ENCODE results near the gene LRRN4.
"Not testable (repeated sequence)": the region's sequence is repeated elsewhere in the genome, so short reads cannot be mapped to it uniquely, and the experiment has no call there.

The LRRN4 gene

DNA sequence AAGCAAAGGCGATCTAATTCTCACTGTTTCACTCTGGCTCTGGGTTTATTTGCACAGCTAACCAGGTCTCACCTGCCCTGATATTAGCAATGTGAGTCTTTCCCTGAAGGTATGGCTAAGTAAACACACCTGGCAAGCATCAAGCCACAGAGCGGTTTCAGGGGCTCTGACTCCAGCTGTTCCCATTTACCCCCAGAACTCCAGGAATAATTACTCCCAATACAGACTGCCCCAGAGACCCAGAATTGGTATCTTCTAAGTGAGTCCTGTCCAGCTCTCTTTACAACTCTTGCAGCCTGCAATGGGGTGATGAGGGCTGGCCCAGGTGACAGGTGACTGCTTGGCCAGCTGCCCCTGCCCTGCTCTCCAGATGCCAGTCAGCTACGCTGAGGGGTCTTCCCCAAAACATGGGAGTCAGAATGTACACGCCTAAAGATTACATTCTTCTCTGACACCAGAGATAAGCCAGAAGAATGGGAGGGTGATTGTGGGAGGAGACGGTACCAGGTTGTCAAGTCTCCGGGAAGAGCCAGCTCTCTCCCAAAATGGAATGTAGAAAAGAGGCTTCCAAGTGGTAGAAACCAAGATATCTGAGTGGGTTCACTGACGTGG lies 4.9 kb upstream of the LRRN4 start:
- DNase-seq: peak; percentile 55

GRCh38 chr20:6057691-6058090 lies 3.8 kb upstream of the LRRN4 start:
- DNase-seq: no peak

GRCh38 chr20:6057139-6057538 lies 3.3 kb upstream of the LRRN4 start:
- DNase-seq: no peak

DNA sequence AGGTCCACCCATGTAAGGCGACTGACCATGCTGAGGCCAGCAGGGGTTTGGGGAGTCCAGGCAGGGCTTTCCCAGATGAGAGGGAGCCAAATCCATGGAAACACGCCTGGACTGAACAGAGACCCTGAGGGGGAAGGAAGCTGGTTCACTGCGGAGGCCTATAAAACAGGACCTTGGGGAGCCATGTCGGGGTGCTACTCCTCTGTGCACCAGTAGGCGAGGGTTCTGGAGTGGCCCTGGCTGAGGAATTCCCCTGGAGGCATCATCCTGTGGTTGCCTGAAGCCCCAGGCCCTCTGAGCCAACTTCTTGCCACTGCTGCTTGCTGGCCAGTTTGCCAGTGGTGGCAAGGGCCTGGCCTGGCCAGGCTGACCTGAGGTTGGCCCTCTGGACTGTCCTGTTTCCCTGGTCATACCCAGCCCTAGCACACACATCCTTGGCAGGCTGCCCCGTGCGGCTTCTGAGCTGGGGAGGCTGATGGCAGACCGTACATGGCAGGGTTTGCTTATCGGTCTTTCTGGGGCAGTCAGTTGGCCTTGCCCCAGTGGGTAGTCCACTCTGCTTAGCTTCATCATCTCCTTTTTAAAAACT lies 2.2 kb upstream of the LRRN4 start:
- DNase-seq: no peak

DNA sequence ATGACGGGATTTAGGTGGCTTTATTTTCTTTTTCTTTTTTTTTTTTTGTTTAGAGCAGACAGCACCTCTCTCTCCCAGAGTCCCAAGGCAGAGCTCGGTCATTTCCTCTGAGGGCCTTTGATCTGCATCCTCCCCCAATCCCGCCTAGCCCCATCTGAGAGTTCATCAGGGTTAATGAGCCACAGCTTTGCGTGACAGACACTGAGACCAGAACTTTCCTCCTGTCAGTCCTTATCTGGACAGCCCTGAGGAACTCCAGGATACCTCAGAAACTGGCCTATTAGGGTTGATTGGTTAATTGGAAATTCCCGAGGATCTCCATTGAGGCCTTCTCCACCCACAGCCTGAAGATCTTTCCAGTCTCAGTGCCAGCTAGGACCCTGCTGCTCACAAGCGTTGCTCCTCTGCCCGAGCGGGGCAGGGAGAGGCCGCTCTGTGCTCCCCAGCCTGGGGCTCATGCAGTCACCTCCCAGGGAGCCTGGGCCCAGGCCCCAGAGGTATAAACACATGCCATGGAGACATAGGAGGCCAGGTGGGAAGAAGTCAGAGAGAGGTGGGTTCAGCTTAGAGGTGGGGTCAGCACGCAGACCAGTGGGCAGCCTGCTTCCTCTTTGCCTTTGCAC lies 1.4 kb upstream of the LRRN4 start:
- no peak for DNase-seq

DNA sequence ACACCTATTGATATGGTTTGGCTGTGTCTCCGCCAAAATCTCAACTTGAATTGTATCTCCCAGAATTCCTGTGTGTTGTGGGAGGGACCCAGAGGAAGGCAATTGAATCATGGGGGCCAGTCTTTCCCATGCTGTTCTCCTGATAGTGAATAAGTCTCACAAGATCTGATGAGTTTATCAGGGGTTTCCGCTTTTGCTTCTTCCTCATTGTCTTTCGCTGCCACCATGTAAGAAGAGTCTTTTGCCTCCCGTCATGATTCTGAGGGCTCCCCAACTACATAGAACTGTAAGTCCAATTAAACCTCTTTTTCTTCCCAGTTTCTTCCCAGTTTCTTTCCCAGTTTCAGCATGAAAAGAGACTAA lies 810 bp upstream of the LRRN4 start:
- DNase-seq: not testable (repeated sequence)

- DNase-seq: no peak
These were observed 640 bp downstream of the LRRN4 start for GRCh38 chr20:6053064-6053775.

DNA sequence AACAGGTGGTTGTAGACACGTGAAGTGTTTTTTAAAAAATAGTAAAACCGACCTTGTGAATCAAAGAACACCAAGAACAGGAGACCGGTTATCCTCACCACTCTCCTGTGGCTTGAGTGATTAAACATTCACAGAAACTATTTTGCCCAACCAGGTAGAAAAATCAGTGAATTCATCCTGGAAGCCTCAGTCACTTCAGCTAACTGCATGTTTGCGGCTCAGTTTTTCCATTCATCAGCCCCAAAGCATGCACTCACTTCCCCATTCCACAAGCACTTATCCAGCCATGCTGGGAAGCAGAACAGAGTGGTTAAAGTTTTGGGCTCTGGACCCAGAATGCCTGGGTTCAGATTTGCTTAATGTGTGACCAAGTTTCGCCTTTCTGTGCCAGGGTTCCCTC lies 2.4 kb downstream of the LRRN4 start:
- DNase-seq: no peak

DNA sequence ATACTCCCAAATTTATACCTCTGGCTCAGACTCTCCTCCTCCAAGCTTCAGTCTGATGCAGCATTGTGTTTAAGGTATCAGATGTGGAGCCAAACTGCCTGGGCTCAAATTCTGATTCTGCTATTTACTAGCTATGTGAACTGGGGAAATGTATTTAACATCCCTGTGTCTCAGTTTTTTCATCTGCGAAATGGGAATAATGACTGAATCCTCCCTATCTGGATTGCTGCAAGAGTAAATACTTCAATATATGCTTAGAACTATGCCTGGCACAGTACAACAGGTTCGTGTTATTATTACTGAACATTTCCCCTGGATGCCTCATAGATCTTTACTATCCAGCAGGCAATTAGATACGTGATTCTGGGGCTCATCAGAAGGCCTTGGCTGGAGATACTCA lies 5.5 kb downstream of the LRRN4 start:
- DNase-seq: no peak

DNA sequence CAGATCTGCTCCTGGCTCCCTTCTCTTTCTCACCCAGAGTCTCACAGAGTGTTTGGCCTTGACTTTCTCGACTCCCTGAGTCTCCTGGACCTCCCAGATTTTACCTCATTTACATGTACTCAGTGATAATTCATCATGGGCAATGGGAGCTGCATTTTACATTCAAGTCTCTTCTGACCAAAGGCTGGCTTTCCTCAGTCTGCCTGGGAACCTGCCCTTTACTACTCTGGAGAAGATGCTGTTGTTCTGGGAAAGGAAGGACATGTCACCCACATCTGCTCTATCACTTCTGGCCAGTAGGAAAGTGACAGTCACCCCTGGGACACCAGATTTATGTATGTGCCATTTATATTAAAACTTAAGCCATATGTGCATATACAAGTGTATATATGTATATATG lies 7.4 kb downstream of the LRRN4 start:
- no peak for DNase-seq

DNA sequence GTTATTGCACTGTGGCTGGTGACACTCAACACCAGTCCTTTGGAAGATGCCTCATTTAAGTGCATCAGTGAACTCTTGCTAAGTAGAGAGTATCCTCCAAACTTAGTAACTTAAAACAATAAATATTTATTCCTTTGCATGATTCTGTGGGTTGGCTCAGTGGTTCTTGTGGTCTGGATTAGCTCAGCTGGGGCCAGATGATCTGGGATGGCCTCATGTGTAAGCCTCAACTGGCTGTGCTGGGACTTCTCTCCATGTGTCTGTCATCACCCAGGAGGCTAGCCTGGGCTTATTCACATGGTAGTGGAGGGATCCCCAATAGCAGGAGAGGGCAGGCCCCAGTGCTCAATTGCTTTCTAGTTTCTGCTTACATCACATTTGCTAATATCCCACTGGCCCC lies 8.3 kb downstream of the LRRN4 start:
- no peak for DNase-seq

- no peak for DNase-seq
These were observed 9.7 kb downstream of the LRRN4 start for GRCh38 chr20:6044115-6044514.

DNA sequence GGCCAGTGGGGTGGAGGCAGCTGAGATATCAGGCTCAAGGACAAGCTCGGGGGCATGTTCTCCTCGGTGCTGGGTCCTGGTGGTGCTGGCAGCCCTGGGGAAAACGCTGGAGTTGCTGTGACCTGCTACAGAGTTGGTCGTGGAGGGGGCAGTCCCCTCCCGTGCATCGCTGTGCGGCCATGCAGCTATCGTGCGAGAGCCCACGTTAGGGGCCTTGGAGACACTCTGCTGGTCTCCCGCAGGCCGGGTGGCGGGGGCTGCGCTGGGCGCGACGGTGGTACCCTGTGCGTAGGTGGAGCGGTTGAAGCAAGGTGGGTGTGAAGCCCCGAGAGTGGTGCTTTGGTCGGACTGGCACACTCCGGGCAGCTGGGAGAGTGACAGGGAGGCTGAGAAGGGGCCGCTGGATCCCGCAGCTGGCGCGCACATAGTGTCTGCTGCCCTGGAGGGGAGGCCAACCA lies 12.0 kb downstream of the LRRN4 start:
- DNase-seq: no peak

DNA sequence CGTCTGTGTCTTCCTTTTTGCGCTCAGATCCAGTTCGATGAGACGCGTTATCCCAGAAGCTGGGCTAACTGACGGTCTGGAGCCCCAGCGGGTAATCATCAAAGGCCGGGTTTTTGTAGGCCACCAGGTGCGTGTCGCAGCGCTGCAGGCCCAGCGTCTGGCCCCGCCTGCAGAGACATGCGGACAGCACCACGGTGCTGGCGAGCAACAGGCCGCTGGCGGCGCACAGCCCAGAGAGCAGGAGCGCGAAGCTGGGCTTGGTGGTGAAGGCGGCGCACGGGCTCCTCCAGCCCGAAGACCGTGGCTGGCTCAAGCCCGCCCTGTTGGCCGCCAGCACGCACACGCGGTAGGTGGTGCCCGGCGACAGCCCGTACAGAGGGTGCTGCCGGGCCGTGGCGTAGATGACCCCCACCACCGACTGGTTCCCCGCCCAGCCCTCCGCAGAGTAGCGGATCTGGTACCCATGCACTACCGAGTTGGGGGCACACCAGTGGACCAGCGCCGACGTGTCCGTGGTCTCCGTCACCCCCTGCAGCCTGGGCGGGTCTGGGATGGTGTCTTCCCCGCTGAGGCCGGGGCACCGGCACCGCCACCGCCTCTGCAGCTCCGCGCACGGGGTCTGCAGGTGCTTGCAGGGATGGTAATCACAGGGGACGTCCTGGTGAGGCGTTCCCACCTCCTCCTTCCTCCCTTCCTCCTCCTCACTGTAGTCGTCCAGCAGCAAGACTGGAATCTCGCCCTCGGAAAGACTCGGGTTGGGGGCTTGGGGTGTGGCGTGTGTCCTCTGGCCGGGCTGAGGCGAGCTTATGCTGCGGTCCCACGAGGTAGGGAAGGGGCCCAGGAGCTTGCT lies 12.7 kb downstream of the LRRN4 start:
- no peak for DNase-seq

DNA sequence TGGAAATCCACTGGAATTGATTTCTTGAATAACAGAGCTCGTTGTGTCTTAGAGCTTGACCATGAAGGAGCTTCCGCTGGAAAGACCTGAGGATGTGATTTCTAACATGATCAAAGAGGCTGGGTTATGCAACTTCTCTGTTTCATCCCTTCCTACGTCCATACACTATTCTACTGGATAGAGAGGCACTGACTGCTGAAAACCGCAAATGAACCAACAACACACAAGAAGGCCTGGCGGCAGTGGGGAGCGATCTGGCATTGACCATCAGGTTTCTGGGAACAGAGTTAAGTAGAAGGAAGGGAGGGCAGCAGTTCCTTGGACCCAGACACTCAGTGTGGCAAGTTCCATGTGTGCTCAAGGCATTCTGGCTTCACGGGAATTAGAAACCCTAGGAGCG lies 13.3 kb downstream of the LRRN4 start:
- no peak for DNase-seq

DNA sequence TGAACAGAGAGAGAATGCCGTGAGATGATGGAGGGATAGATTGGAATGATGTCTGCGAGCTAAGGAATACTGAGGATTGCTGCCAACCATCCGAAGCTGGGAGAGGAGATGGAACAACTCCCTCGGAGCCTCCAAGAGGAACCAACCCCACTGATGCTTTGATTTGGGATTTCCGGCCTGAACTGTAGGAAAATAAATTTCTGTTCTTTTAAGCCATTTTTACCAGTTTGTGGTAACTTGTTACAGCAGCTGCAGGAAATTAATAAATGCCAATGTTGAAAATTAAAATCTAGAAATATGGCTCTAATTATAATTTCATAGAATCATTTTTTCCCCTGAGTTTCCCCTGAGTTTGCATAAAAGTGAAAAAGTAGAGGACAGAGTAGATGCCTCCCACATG lies 14.1 kb downstream of the LRRN4 start:
- no peak for DNase-seq

DNA sequence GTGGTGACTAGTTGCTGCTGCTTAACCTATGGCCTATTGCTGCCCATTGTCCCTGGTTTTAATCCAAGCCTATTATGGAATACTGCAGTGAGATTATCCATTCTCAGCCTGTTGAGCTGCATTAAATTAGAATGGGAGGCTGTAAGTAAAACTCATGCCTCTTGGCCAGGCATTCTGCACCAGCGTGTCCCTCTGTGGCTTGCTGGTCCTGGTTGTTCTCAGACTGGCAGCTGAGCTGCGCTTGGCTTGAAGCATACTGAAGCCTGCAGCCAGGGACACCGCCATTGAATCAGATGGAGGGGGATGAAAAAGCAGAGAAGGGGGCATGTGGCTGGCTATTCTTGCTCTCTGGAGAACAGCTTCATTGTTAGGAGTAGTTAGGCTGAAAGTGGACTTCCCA lies 15.6 kb downstream of the LRRN4 start:
- no peak for DNase-seq

DNA sequence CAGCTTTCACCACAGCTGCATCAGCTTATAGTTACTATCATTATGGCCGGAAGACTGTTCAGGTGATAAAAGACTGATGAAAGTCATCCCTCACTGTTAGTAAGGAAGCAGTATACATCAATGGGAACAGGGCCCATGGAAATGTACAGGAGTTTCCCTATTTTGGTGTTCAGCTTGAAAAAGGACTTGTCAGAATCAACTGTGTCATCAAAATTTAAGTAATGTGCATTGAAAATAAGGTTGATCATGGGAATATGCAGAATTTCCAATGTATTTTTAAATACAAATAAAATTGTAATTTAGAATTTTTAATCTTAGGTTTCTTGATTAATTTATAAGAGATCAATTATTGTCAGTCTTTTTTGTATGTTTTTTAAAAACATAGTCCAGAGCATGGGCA lies 16.8 kb downstream of the LRRN4 start:
- DNase-seq: no peak

DNA sequence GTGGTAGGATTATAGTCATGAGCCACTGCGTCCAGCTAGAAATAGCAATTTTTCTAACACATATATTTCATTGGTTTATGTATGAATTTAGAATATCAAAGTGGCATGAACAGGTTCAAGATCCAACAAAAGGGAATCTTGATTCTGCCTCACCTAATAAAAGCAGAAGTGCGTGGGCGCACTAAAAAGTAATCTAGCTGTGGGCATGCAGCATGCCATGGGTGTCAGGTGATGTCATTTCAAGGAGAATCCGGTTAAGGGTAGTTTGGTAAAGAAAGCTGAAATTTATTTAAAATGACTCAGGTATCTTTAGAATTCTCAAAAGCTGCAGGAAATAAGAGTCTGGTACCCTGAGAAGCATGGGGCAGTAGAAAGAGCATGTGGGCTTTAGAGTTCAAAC lies 17.6 kb downstream of the LRRN4 start:
- DNase-seq: no peak

GRCh38 chr20:6034134-6034969 lies 19.5 kb downstream of the LRRN4 start:
- DNase-seq: no peak

- DNase-seq: not testable (repeated sequence)
These were observed 21.0 kb downstream of the LRRN4 start for GRCh38 chr20:6032907-6033306.

- DNase-seq: no peak
These were observed 23.3 kb downstream of the LRRN4 start for GRCh38 chr20:6030453-6031080.
